SHP77 (cell line): ENCODE results near the gene PRDM8.
A peak's percentile ranks its signal among the peaks of the same experiment; 100 is the strongest.

ENCODE experiments used
- DNase-seq, 2 experiments: peaks; one replicate each; lab custom pipeline; 2025; lab: John Stamatoyannopoulos, UW

The PRDM8 gene

DNA sequence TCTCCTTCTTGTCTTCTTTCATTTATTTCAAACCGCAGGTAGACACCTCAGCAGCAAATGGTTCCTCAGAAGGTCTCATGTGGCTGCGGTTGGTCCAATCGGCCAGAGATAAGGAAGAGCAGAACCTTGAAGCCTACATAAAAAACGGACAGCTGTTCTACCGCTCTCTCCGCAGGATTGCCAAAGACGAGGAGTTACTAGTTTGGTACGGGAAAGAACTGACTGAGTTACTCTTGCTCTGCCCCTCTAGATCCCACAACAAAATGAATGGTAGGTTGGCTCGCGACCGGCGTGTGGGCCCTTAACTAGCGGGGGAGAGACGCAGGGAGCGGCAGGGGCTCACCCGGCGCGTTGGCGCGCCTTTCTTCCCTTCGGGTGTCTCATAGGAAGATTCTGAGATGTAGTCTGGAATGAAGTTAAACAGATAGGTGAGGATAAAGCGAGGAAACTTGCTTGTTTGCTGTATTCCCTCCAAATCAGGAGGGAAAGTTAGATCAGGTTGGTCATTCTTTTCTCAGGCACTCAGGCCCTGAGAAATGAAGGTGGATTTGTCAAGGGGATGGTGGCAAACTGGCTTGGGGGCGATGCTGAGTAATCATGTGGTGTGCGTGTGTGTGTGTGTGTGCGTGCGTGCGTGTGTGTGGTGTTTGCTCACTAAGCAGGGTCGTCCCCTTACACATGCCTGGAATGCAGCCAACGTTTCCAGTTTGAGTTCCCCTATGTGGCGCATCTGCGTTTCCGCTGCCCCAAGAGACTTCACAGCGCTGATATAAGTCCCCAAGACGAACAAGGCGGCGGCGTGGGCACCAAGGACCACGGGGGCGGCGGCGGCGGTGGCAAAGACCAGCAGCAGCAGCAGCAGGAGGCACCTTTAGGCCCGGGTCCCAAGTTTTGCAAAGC, 4.2 kb downstream of the PRDM8 start:
- DNase-seq: peak in 1 of 2 experiments; percentile 40

DNA sequence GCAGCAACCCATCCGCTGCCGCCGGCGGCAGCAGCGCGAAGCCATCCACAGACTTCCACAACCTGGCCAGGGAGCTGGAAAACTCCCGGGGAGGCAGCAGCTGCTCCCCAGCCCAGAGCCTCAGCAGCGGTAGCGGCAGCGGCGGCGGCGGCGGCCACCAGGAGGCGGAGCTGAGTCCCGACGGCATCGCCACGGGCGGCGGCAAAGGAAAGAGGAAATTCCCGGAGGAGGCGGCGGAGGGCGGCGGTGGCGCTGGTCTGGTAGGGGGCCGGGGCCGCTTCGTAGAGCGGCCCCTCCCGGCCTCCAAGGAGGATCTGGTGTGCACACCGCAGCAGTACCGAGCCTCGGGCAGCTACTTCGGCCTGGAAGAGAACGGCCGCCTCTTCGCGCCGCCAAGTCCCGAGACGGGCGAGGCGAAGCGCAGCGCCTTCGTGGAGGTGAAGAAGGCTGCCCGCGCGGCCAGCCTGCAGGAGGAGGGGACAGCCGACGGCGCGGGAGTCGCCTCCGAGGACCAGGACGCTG, 4.9 kb downstream of the PRDM8 start:
- peak; percentile 25 to 34 for DNase-seq

DNA sequence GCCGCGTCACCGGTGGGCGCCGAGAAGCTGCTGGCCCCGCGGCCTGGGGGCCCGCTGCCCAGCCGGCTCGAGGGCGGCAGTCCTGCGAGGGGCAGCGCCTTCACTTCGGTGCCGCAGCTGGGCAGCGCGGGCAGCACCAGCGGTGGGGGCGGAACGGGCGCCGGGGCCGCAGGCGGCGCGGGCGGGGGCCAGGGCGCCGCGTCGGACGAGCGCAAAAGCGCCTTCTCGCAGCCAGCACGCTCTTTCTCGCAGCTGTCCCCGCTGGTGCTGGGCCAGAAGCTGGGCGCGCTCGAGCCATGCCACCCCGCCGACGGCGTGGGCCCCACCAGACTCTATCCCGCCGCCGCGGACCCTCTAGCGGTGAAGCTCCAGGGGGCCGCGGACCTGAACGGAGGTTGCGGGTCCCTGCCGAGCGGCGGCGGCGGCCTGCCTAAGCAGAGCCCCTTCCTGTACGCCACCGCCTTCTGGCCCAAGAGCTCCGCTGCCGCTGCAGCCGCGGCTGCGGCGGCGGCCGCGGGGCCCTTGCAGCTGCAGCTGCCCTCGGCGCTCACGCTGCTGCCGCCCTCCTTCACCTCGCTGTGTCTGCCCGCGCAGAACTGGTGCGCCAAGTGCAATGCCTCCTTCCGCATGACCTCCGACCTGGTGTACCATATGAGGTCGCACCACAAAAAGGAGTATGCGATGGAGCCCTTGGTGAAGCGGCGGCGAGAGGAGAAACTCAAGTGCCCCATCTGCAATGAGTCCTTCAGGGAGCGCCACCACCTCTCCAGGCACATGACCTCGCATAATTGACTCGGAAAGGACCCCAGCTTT, 5.6 kb downstream of the PRDM8 start:
- no peak for DNase-seq

DNA sequence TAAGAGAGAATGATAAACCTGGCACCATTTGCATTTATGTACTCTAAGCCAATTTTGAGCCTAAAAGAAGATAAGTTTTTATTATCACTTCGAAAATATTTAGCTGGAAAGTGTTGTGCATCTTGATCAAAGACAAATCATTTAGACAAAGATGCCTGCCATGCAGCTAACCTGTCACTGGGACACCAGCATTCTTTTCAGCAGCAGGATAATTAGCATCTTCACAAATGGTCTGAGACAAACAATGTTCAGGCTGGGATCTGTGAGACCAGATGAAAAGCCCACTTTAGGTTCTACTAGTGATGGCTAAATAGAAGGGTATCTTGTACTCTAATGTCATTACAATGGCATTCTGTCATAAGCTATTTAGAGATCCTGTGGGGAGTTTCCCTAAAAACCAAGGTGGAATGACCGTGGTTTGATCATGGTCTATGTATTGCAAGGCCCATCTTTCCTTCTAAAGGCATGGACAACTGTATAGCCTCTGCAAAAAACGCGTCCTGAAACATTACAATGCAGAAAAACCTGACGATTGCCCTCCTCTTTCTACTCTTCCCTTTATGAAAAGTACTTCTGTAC, 7.2 kb downstream of the PRDM8 start:
- DNase-seq: no peak

DNA sequence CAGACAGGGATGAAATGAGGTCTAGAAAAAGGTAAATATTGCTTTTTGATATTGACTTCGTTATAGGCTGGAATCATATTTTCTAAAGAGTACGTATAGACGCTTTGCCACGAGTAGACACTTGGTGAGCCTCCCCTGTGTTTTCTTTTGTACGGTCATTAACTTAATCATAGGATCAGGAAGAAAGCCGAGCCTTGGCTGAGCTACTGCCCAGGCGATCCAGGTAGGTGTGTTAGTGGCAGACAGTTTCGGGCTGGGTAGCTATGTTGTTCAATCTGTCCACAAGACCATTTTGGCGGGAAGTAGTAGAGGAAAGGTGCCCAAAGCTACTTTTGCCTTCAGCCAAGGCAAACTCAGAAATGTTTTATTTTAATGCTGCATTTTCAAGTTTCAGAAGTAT, 8.8 kb downstream of the PRDM8 start:
- no peak for DNase-seq

DNA sequence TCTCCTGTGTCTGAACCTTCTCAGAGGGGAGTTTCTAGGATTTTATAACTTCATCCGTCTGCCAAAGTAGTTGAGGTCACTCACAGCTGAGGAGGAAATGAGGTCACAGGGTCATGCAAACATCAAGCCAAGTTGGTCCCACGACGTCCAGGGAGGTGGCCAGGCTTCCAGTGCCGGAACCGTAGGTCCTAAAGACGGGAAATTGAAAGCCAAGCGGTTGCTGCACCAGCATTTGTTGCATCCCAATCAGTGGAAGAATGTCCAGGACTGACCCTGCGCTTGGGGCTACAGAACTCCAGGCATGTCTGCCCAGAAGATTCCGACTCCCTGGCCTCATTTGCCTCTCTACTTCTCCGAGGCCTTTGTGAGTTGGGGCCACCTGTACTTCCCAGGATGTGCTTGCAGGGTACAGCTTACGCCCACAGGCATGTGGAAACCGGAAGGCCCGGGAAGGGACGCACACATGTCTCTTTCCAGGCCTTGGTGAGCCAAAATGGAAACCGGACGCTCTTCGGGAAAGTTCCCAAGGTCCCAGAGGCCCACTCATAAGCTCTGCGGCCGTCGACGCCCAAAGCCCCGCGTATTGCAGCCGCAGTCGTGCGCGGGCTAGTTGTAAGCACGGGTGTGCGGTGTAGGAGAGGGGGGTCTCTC, 9.3 kb downstream of the PRDM8 start:
- DNase-seq: no peak

DNA sequence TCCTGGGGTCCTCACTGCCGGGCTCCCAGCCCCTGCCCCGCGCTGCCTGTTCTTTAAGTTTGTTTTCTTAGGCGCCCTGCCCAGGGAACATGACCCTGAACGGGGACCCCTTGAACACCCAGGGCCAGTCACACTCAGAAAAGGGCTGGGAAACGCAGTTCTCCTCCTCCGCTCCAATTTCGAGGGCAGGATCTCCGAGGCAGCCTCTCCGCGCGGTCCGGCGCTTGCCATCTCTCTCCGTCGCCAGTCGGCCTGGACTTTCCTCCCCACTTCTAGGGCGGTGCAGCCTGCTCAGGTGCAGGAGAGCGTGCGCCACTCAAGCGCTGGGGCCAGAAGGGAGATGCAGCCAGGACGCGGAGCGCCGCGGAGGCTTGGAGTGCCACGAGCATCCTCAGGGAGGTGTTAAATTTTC, 9.9 kb downstream of the PRDM8 start:
- no peak for DNase-seq

DNA sequence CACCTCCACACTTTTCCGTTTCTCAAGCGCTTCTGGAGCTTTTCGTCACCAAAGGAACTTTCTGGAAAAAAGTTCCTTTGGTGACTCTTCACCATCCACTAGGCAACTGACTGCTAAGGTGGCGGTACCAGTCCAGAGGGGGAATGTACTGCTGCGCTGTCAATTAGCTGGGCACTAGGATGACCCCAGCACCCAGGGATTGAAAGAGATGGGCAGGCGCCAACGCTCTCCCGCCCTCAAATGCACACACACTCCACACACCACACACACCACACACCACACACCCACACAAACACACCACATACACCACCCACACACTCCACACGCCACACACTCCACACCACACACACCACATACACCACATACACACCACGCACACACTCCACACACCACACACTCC, 10.4 kb downstream of the PRDM8 start:
- no peak for DNase-seq

DNA sequence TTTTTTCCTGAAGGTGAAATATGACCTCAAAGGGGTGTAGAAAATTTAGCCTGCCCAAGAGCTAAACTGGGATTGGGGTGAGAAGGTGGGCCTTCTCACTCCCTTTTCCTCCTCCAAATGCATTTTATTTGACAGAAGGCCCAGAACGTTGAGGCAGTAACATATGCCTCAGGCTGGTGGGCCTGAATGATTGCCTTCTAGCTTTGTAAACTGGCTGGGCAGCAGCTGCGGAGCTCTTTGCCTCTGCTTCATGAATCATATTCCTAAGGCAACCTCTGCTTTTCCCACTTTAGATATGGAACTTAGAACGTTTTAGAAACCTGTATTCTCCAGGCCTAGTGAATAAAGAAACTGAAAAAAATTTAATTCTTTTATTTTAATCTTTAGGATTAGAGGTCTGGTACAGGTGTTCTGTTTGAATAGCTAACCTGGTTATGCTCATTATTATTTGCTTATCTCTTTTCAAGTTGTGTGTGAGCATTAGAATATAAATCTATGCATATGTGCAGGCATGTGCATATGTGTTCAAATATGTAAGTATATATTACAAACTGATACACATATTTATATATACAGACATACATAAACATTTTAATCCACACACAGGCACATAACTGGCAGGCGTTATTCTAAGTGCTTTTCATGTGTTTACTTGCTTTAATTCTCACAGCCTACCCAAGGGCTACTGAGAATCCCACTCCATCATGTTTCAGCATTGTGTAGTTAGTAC, 11.5 kb downstream of the PRDM8 start:
- no peak for DNase-seq

DNA sequence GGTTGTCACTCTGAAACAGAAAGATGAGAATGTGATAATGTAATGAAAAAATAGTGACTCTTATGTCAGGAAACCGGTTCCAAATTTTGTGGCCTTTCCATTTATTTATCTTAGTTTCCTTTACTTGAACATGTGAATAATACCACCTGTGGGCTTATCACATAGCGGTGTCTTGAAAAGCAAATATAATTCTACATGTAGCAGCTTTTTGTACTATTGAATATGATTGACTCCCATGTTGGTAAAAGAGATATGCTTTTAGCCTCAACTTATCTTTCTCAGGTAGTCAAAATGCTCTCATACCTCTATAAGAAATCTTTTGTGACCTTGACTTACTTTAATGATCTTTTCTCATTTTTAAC, 12.0 kb downstream of the PRDM8 start:
- no peak for DNase-seq

DNA sequence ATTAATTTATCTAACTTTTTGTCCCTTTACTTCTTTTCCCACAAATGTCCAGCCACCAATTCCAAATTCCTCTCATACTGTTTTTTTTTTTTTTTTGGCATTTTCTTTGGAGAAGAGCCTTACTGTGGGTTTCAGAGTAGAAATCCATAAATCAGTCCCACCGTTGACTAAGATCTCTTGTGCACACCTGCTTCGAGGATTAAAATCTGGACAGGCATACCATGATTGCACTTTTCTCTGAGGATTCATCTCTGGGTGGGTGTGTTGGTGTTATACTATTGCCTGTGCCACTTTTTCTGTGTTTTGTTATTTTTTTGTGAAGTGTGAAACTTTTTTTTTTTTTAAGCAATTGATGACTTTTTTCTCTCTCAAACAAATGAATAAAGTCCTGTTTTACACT, 13.2 kb downstream of the PRDM8 start:
- DNase-seq: no peak

DNA sequence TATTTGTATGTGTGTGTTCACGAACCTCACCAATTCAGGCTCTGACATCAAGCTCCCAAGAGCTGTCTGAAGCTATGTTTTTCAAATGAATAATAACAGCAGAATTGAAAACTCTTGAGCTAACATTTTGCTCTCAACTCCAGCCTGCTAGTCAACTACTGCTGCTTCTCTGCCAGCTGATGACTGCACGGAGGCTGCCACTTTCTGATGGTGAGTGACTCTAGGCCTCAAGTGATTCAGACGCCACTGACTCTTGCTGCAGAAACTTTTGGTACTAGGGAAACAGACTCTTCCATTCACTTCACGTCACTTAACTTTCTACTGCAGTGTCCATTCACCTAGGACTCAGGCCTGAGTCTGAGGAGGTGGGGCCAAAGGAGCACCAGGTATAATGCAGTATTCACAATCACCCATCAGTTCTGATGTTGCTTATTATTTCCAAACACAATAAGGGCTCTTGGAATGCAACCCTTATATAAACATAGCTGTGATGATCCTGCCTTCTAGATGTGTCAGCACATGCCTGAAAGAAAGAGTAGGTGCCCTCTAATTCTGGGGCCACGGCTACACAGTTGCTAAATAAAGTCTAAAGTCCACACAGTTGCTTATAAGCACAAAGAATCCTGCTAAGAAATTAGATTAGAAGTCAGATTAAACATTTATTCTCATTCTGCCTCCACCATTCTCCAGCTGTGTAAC, 16.0 kb downstream of the PRDM8 start:
- no peak for DNase-seq

DNA sequence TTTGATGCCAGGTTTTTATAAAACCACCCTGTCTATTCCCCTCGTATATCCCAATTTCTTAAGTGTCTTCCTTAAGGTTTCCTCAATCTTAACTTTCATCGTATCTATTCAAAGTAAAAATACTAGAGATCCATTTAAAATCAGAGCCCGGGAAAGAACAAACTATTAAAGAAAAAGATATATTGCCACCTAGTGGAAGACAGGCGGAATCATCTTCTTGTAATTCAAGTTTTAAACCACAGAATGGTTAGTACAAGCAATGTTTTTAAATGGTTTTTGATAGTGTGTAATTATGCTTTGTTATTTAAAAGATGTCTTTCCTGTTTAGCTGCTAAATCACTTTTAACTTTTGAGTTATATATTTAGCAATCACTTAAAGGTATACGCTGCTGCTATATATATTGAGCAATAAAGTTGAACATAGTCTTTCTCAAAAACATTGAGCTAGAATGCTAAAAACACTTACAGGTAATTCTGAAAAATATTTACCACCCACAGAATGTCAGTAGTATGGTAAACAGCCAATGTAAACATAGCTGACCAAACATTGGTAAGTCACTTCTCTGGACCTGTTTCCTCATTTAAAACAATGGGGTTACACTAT, 18.2 kb downstream of the PRDM8 start:
- DNase-seq: peak; percentile 21 to 28

DNA sequence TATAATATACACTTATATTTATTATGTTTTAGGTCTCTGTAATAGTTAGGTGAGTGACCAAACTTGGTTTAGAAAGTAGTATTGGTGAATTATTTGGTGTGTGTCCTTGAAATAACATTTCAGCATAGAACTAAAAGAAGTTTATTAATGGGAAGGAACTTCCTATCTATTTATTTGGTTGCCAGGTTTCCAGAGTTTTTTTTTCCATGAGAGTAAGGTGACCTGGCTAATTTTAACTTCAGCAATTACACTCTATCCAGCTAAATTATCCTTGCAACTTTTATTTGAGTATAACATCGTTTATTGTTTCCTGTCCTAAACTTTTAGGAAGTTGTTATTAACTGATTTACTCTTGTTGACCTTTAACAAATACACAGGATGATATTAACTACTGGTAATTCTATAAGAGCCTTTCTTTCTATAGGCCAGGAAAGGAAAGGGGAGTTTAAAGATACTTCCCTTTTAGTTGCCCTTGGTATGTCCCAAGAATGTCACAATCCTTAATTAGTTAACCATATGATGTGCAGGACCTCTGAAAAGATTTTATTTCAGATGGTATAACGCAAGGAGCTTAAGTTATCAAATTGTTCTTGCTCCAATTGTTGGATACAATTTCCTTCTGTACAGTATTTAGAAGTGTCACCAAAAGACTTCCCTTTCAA, 18.9 kb downstream of the PRDM8 start:
- DNase-seq: no peak

DNA sequence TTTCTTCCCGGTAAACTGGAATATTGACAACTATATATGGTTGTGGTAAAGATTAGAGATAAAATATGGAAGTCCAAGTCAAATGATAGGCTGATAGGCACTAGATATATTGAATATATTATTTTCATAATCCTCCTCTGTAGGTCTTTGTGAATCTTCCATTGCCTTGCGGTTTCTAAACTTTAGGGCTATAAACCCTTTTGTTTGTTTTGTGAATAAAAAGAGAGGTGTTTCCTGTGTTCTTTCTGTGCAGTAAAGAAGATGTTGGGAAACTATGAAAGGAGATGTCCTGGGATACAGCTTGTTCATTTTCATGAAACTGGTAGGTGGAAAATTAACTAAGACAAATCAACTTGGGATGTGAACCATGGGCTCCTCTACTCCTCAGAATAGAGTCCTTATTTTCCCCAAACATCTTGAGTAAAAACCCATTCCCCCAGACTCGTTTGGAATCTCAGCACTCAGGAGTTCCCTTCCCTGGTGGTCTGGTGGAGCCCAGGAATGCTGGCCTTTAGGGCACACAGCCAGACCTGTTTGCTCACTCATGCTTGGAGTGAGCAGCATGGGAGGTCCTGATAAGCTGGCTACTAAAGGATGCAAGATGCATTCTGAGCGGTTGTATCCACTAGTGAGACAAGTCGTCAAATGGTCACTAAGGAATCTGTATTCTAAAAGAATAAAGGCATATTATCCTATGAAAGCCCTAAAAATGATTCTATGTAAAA, 22.2 kb downstream of the PRDM8 start:
- DNase-seq: no peak

DNA sequence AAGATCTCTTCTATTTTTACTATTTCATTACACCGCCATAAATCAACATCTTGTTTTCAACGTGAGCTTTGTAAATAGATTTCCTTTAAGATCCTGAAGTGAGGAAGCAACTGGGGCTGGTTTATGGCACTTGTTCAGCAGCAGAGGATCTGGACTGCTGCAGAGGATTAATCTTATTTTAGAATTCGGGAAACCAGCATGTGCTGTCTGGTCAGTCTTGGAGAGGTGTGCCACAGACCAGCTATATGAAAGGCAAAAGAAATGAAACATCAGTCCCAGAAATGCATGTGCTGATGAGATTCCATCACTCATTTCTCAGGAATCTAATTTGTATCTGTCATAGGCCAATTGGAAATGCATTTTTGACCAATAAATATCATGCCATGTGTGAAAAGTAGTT, 23.4 kb downstream of the PRDM8 start:
- no peak for DNase-seq

DNA sequence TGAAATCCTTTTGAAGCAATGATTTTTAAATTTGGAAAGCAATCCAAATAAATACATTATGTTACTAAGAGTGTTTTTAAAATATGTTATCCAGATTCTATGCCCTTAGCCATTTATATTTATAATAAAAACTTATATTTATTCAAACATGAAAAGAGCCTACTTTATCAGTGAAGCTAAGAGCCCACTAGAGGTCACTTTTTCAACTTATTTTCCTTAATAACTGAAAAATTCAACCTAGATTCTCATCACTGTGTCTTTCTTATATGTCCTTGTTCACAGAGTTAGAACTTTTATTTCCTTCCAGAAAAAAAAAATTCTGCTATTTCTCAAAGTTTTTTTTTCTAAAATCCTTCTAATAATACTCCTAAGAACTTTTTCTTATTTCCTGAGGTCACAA, 23.9 kb downstream of the PRDM8 start:
- no peak for DNase-seq

DNA sequence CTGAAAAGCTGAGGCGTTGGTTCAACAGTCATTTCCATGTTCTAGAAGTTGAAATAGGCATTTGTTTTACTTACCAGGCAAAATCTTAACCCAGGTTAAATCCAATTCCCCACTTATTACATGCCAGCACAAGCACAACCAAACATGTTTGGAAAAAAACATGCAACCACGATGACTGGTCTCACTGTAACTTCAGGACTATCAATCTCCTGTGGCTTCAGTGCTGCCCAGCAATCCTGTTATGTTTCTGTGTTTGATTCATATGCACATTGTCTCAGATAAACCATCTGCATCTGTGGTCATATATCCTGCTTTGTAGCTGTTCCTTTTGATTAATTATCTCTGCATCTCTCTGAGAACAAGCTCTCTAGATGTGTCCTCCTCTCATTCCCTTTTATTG, 28.3 kb downstream of the PRDM8 start:
- DNase-seq: no peak

DNA sequence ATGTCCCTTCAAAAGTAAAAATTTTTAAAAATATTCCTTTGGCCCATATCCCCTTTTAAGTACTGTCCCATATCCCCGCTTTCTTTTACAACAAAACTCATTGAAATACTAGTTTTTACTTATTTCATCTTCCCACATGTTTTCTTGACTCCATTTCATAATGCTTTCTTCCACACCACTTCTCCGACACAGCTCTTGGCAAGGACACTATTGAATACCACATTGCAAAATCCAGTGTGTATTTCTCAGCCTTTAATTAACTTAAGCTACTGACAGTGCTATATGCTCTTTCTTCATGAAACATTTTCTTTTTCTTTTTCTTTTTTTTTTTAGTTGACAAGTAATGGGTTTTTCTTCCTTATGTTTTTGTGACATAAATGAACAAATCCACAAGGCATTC, 28.8 kb downstream of the PRDM8 start:
- no peak for DNase-seq
